NOMO-1 treated with DMSO at 0.1 percent for 48 hours (cell line): Measurements from ENCODE around the gene RPS5.
"Not testable (repeated sequence)": the region's sequence is repeated elsewhere in the genome, so short reads cannot be mapped to it uniquely, and the experiment has no call there.

Experiments used
- DNase-seq: peaks from one replicate; lab custom pipeline; 2025; ENCODE audit not compliant: unreplicated experiment; lab: John Stamatoyannopoulos, UW

RPS5 gene

DNA sequence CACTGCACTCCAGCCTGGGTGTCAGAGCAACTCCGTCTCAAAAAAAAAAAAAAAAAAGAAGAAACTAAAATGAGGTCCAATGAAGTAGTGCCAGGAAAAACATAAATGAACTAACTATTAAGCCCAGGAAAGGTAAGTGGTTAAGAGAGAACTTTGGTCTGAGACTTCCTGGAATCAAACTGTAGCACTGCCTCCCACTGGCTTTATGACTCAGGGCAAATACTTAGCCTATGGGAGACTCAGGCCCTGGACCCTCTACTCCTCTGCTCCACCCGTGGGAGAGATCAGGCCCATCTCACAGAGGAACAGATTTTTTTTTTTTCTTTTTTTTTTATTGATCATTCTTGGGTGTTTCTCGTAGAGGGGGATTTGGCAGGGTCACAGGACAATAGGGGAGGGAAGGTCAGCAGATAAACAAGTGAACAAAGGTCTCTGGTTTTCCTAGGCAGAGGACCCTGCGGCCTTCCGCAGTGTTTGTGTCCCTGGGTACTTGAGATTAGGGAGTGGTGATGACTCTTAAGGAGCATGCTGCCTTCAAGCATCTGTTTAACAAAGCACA lies 16.9 kb downstream of the RPS5 start:
- not testable (repeated sequence) for DNase-seq

- DNase-seq: no peak
Measured at GRCh38 chr19:58406818-58407657, 20.0 kb downstream of the RPS5 start.

- DNase-seq: no peak
Measured at GRCh38 chr19:58407658-58408151, 20.6 kb downstream of the RPS5 start.

GRCh38 chr19:58408152-58409009 lies 21.3 kb downstream of the RPS5 start, which contains the start of gene ZNF584:
Gene ZNF584 (plus strand): TSS chr19:58408649. CDS start chr19:58409148, 499 bp downstream.
- peak; percentile 97 for DNase-seq

GRCh38 chr19:58409010-58409790 lies 22.1 kb downstream of the RPS5 start:
- peak; percentile 7 for DNase-seq

DNA sequence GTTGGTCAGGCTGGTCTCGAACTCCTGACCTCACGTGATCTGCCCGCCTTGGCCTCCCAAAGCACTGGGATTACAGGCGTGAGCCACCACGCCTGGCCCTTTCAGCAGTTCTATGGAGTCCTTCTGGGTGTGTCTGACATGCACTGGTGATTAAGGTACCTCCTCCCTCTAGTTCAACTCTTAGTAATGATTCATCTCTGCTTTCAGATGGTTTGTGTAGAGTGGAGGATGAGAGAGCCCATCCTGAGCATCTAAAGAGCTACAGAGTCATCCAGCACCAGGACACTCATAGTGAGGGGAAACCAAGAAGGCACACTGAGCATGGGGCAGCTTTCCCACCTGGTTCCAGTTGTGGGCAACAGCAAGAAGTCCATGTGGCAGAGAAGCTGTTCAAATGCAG lies 29.5 kb downstream of the RPS5 start:
- DNase-seq: no peak

GRCh38 chr19:58417071-58417470 lies 30.0 kb downstream of the RPS5 start:
- DNase-seq: no peak

DNA sequence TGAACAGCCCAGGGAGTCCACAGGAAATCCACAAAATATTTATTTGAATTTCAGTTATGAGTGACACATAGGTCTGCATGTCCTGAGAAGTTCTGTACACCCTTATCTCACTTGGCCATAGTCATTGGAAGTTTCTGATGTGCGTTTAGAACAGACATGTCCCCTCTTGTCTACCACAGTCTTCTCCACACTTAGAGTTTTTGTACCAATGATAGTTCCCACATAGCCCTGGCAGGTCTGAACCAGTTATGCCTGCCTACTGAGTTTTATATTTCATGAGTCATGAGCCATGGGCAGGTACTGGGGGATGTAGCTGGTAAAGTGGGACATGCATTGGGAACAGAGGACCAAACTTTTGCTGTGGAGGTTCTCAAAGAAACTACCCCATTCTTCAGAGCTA lies 41.5 kb downstream of the RPS5 start:
- no peak for DNase-seq

DNA sequence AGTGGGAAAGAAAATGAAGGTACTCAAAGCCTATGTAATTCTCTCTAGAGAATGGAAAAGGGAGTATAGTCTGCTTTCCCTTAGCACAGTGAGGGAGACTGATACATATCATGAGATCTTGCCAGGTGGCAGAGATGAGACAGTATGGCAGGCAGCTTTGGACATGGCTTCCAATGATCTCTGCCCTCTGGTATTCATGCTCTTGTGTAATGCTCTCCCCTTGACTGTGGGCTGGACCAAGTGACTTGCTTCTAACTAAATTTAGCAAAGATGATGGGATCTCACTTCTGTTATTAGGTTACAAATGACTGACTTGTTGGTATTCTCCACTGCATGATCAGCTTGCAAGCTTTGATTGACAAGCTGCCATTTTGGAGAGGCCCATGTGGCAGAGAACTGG lies 42.7 kb downstream of the RPS5 start:
- no peak for DNase-seq

DNA sequence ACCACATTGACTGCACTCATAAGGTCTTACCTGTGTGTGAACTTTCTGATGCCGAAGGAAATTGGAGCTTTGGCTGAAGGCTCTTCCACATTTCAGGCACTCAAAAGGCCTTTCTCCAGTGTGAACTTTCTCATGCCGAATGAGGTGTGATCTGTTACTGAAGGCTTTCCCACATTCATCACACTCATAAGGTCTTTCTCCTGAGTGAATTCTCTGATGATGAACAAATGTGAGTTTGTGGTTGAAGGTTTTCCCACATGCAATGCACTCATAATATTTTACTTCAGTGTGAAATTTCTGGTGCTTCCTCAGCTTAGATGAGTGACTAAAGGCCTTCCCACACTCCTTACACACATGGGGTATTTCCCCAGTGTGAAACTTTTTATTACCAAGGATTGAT lies 47.1 kb downstream of the RPS5 start:
- no peak for DNase-seq

GRCh38 chr19:58439576-58440554 lies 52.8 kb downstream of the RPS5 start, which contains the start of gene ZNF132:
Gene ZNF132 (minus strand): TSS chr19:58440153. CDS start chr19:58439821, 332 bp downstream.
- peak; percentile 99 for DNase-seq

DNA sequence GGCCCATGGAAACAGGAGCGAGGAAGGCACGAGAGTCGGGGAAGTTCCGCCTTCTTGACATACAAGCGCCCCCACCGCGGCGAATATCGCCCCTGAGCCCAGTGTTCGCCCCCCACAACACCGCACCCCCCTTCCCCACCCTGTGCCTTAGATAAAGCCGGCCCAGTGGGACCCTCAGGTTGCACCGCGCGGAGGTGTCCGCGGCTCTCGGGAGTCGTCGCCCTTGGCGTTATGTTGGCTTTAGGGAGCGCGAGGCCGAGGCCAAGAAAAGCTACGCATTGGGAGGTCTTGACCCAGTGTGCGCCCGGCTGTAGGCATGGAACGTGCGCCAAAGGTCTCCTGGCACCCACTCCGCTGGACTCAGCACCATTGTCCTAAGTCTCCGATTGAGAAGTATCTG lies 53.5 kb downstream of the RPS5 start:
- DNase-seq: no peak

- DNase-seq: not testable (repeated sequence)
Measured at GRCh38 chr19:58442986-58443385, 55.9 kb downstream of the RPS5 start.
